ENCODE data around the gene C1orf167. TPM values are rescaled to one million over a fixed set of nuclear protein-coding genes. Genes with fewer than 3 reads are reported as not detected.

The C1orf167 gene
- total and polyA plus RNA-seq, 2 of the 8 experiments (the other 6 are each of a cell fraction or from before 2014, with no cell fraction given) = 0.70 to 1.3 TPM

DNA sequence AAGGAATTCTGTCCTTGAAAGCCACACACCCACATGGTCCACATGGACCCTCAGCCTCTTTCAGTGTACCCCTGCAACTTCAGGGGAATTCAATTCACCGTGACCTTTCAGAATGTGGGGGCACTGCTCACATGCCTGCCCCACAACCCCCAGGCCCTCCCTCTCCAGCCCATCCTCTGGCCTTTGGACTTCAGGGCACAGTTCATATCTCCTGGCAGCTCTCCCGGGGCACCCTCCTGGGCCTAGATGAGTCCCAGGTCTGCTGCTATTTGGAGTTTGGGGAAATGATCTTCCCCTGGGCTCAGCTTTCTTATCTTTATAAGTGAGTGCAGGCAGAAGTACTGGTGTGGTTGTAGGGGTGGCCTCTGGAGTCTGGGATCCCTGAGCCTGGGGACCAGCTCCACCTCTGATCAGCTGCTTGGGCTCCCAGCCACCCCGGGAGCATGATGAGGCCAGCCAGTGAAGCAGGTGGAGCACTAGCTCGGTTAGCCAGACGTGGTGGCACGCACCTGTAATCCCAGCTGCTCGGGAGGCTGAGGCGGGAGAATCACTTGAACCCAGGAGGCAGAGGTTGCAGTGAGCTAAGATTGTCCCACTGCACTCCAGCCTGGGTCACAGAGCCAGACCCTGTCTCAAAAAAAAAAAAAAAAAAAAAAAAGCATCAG is 15.8 kb downstream of the C1orf167 start:
- no peak overlapping the region for H4K8ac ChIP-seq (ENCODE audit: extremely low read depth, insufficient read depth, low read length)
- H3K4me3 ChIP-seq (ENCODE audit: extremely low read depth in 1 of 4, insufficient read depth in 2 of 4, low read depth in 3 of 4, low read length in 4 of 4) = no peak overlapping the region
- H2AK5ac ChIP-seq (ENCODE audit: low read depth, low read length) = no peak overlapping the region
- FAIRE-seq (no peak), DNase-seq (ENCODE audit: low read depth in 1 of 2, low spot score in 2 of 2) (no peak)
- no peaks in the 10 kb centered on the region for H4K20me1 ChIP-seq (replicated peaks in 1 of 2; ENCODE audit: control insufficient read depth in 1 of 2, insufficient read depth in 2 of 2, low read length in 2 of 2)
- no peak overlapping the region for H3K4me2 ChIP-seq (ENCODE audit: insufficient read depth in 1 of 2, low read depth in 2 of 2, low read length in 2 of 2)
- H4K91ac ChIP-seq (replicated peaks; ENCODE audit: insufficient read length, low read length) = no peak overlapping the region
- no peak overlapping the region for H2BK20ac ChIP-seq (ENCODE audit: low read length)
- H3K9ac ChIP-seq (replicated peaks in 1 of 4; ENCODE audit: extremely low read depth in 1 of 4, low read depth in 3 of 4, low read length in 3 of 4) = no peak overlapping the region
- 100% methylated on average over 8 of the region's 8 CpGs; no CpG with 5 or more reads in 1 of the 2 experiments for WGBS, 2 experiments (ENCODE audit: extremely low coverage in 1 of 2, insufficient coverage in 1 of 2, insufficient read length in 1 of 2, insufficient replicate concordance in 2 of 2, low coverage in 1 of 2, low lambda C conversion rate in 2 of 2, missing lambda C conversion rate in 1 of 2)
- CTCF ChIA-PET (ENCODE audit: partially characterized antibody) = interaction anchor here (1.1 to 2.9 kb wide), 3 partner anchors 8 to 134 kb away, joined by 3 to 16 read pairs (median 8); no protein-coding TSS in a partner anchor
- H3K4ac ChIP-seq (replicated peaks; ENCODE audit: insufficient read length, low read depth, low read length) = no peak overlapping the region
- no peak overlapping the region for H2BK5ac ChIP-seq (ENCODE audit: low read depth, low read length)
- H3K18ac ChIP-seq (ENCODE audit: extremely low read depth, low read length) = no peak overlapping the region
- no peaks in the 10 kb centered on the region; a peak in 1 of 7 replicates for H3K4me1 ChIP-seq (replicated peaks in 1 of 4; ENCODE audit: control insufficient read depth in 3 of 4, insufficient read depth in 4 of 4, low read length in 3 of 4)
- no peak overlapping the region for H3K23ac ChIP-seq (ENCODE audit: insufficient read length)
- H3K9me3 ChIP-seq (ENCODE audit: insufficient read depth in 2 of 2, low read depth in 1 of 2, low read length in 1 of 2) = no peaks in the 10 kb centered on the region
- H2BK15ac ChIP-seq (ENCODE audit: low read length) = no peak overlapping the region
- no peak overlapping the region for H3K56ac ChIP-seq (replicated peaks; ENCODE audit: insufficient read length, low read depth, low read length)
- no peak overlapping the region for H2AFZ ChIP-seq (ENCODE audit: low read length)
- H3K79me1 ChIP-seq (ENCODE audit: low read depth, low read length) = no peaks in the 10 kb centered on the region
- no peak overlapping the region for H2BK12ac ChIP-seq (ENCODE audit: low read depth, low read length)
- no peak overlapping the region for H3K27ac ChIP-seq (ENCODE audit: low read depth, low read length)
- no peak overlapping the region for H3K14ac ChIP-seq (ENCODE audit: insufficient read length)
- POLR2A ChIA-PET (ENCODE audit: partially characterized antibody) = interaction anchor here (0.8 to 2.6 kb wide), 4 partner anchors 8 to 28 kb away, joined by 3 to 5 read pairs (median 4); partner anchors contain the start of genes CLCN6 and MTHFR
- H3K27me3 ChIP-seq (replicated peaks in 1 of 4; ENCODE audit: control insufficient read depth in 3 of 4, extremely low read depth in 1 of 4, insufficient read depth in 3 of 4, low read length in 3 of 4) = no peaks in the 10 kb centered on the region
- no peak overlapping the region for H2BK120ac ChIP-seq (replicated peaks; ENCODE audit: low read depth, low read length)
- H3K79me2 ChIP-seq (ENCODE audit: control insufficient read depth in 1 of 2, insufficient read depth in 2 of 2, low read length in 2 of 2) = no peaks in the 10 kb centered on the region
- H3K36me3 ChIP-seq (ENCODE audit: control insufficient read depth in 2 of 4, insufficient read depth in 4 of 4, low read length in 3 of 4) = no peaks in the 10 kb centered on the region
- H3K23me2 ChIP-seq (ENCODE audit: low read depth, low read length) = no peaks in the 10 kb centered on the region
- H4K5ac ChIP-seq (ENCODE audit: insufficient read length, low read depth, low read length) = no peak overlapping the region
